K562 (cell line): ENCODE results near the gene EPS8. TPM values are rescaled to one million over a fixed set of nuclear protein-coding genes. Genes with fewer than 3 reads are reported as not detected.

Source experiments
- ATAC-seq: fragments of 200-7000 bp; cut with Tn5 transposase; 3 replicates; pipeline ENCODE4 v1.9.1; 2020; ENCODE audit warnings: moderate library complexity
- BruUV-seq: library from RNA; stranded (reverse); fragments of 400-500 nt; replicated peaks from 2 replicates; lab custom pipeline; 2021; lab: Mats Ljungman, UMichigan
- CTCF ChIA-PET: fragments of 300-600 bp; formaldehyde crosslinking; extraction: SDS; loops from one replicate; lab custom pipeline; 2021; ENCODE audit warnings: low intra/inter-chr PET ratio; lab: Yijun Ruan, JAX
- POLR2A ChIA-PET: fragments of 300-600, 350-650 bp; sonication (Branson Sonifier 250); formaldehyde crosslinking; extraction: SDS; loops from one replicate; lab custom pipeline; 2021; ENCODE audit warnings: antibody characterized with exemption, inconsistent platforms; lab: Yijun Ruan, JAX
- DNase-seq, 4 experiments: peaks; one replicate each; pipeline versions ENCODE4 v3.0.0 to v3.0.0-alpha.2; 2011 to 2018; ENCODE audit warnings: low spot score in 3 of 4, mixed read lengths in 3 of 4; ENCODE audit errors: extremely low read depth in 1 of 4
- FAIRE-seq: peaks from 2 replicates; lab custom pipeline; 2011; peaks lifted over from hg19 to GRCh38; lab: Jason Lieb, UNC
- H2AFZ ChIP-seq: 2 replicates; pipeline ENCODE4 v1.6.0; 2011; ENCODE audit warnings: low read depth, low read length, control low read depth, inconsistent platforms
- H3K27ac ChIP-seq: fragments of 200-600 bp; 3 replicates; pipeline ENCODE4 v1.8.0; 2011; ENCODE audit warnings: low read depth, mild to moderate bottlenecking, control low read depth, inconsistent platforms, low read length, moderate library complexity, mixed read lengths; ENCODE audit errors: extremely low read depth
- H3K27me3 ChIP-seq, 2 experiments: fragments of 300-600 bp in 1 of 2; 2 replicates in 1 of 2; 3 replicates in 1 of 2; pipeline versions ENCODE4 v1.6.0 to v1.8.0; 2011; ENCODE audit warnings: inconsistent platforms in 2 of 2, low read length in 2 of 2, mild to moderate bottlenecking in 1 of 2, mixed read lengths in 1 of 2, moderate library complexity in 1 of 2; ENCODE audit not compliant: control insufficient read depth in 2 of 2, insufficient read depth in 2 of 2
- H3K36me3 ChIP-seq: fragments of 300-600 bp; 3 replicates; pipeline ENCODE4 v1.8.0; 2011; ENCODE audit warnings: mild to moderate bottlenecking, low read length, inconsistent platforms; ENCODE audit not compliant: control insufficient read depth, insufficient read depth
- H3K4me1 ChIP-seq, 2 experiments: fragments of 200-600 bp in 1 of 2; replicated peaks in 1 of 2; 2 replicates in 1 of 2; 3 replicates in 1 of 2; pipeline versions ENCODE4 v1.5.1 to v1.8.0; 2011; ENCODE audit warnings: inconsistent platforms in 2 of 2, low read length in 2 of 2, mild to moderate bottlenecking in 1 of 2, mixed read lengths in 1 of 2, moderate library complexity in 1 of 2; ENCODE audit not compliant: control insufficient read depth in 2 of 2, insufficient read depth in 2 of 2
- H3K4me2 ChIP-seq: 2 replicates; pipeline ENCODE4 v1.6.1; 2011; ENCODE audit warnings: low read length, control low read depth, inconsistent platforms, mixed read lengths; ENCODE audit not compliant: insufficient read depth
- H3K4me3 ChIP-seq: fragments of 200-600 bp; sonication (generic), shearing (Covaris generic); 2 replicates; pipeline ENCODE4 v1.5.1; 2016; ENCODE audit warnings: control low read depth, inconsistent platforms
- H3K79me2 ChIP-seq: fragments of 200-600 bp; 3 replicates; pipeline ENCODE4 v1.8.0; 2011; ENCODE audit warnings: low read length, inconsistent platforms; ENCODE audit not compliant: control insufficient read depth, insufficient read depth
- H3K9ac ChIP-seq, 2 experiments: 2 replicates each; pipeline versions ENCODE4 v1.6.0 to v1.6.1; 2011; ENCODE audit warnings: low read depth in 2 of 2, low read length in 2 of 2, control low read depth in 1 of 2, inconsistent platforms in 1 of 2, mild to moderate bottlenecking in 1 of 2, mixed read lengths in 1 of 2; ENCODE audit not compliant: insufficient read depth in 1 of 2
- H3K9me1 ChIP-seq: one replicate; pipeline ENCODE4 v1.6.0; 2011; ENCODE audit warnings: inconsistent platforms, mild to moderate bottlenecking, low read length, moderate library complexity; ENCODE audit not compliant: control insufficient read depth, insufficient read depth
- H3K9me3 ChIP-seq: replicated peaks from 2 replicates; pipeline ENCODE4 v1.5.1; 2011; ENCODE audit warnings: low read depth, low read length, inconsistent platforms; ENCODE audit not compliant: control insufficient read depth, insufficient read depth
- H4K20me1 ChIP-seq: replicated peaks from 2 replicates; pipeline ENCODE4 v1.6.1; 2011; ENCODE audit warnings: low read length, inconsistent platforms, mixed read lengths; ENCODE audit not compliant: control insufficient read depth, insufficient read depth
- ARID3A ChIP-seq: IDR thresholded peaks from 2 replicates; pipeline ENCODE4 v1.6.1; 2012; ENCODE audit warnings: low read depth, low read length, improper control_type of control experiment, borderline replicate concordance
- BACH1 ChIP-seq: fragments of 200-800 bp; sonication (Bioruptor generic); IDR thresholded peaks from 2 replicates; pipeline ENCODE4 v1.6.1; 2016; ENCODE audit warnings: missing genetic modification characterization, missing compliant biosample characterization
- GABPB1 ChIP-seq: sonication (generic); formaldehyde crosslinking; IDR thresholded peaks from 2 replicates; pipeline ENCODE4 v1.8.0; 2022; ENCODE audit warnings: mild to moderate bottlenecking, missing genetic modification reagents
- HDAC2 ChIP-seq: fragments of 450-650 bp; IDR thresholded peaks from 2 replicates; pipeline ENCODE4 v1.6.1; 2016; ENCODE audit warnings: mild to moderate bottlenecking
- HDGF ChIP-seq: fragments of 450-650 bp; IDR thresholded peaks from 2 replicates; pipeline ENCODE4 v1.6.1; 2016
- KAT8 ChIP-seq: fragments of 450-650 bp; IDR thresholded peaks from 2 replicates; pipeline ENCODE4 v1.6.1; 2016; ENCODE audit warnings: low read depth, mild to moderate bottlenecking
- MAFK ChIP-seq: IDR thresholded peaks from 2 replicates; pipeline ENCODE4 v1.6.1; 2011; ENCODE audit warnings: low read length, improper control_type of control experiment
- MYBL2 ChIP-seq, 2 experiments: fragments of 450-650 bp in 1 of 2; sonication (generic) in 1 of 2; formaldehyde crosslinking in 1 of 2; IDR thresholded peaks; 2 replicates each; pipeline versions ENCODE4 v1.6.1 to v1.8.1; 2017 to 2022; ENCODE audit warnings: borderline replicate concordance in 1 of 2, inconsistent platforms in 1 of 2, low read depth in 1 of 2, mild to moderate bottlenecking in 1 of 2, missing genetic modification reagents in 1 of 2, moderate library complexity in 1 of 2
- POLR2G ChIP-seq: fragments of 200-400 bp; formaldehyde crosslinking; IDR thresholded peaks from 2 replicates; pipeline ENCODE4 v1.6.1; 2017; ENCODE audit warnings: low read depth, mild to moderate bottlenecking, antibody characterized with exemption, low read length, moderate library complexity
- ZBTB17 ChIP-seq: fragments of 450-650 bp; formaldehyde crosslinking; IDR thresholded peaks from 2 replicates; pipeline ENCODE4 v1.4.0; 2020; ENCODE audit warnings: mild to moderate bottlenecking
- ZFP1 ChIP-seq: fragments of 450-650 bp; formaldehyde crosslinking; IDR thresholded peaks from 2 replicates; pipeline ENCODE4 v1.4.0; 2020; ENCODE audit warnings: mild to moderate bottlenecking, mixed read lengths
- ZNF395 ChIP-seq: fragments of 200-800 bp; sonication (Bioruptor generic); IDR thresholded peaks from 2 replicates; pipeline ENCODE4 v1.6.1; 2017; ENCODE audit warnings: missing genetic modification characterization, missing compliant biosample characterization
- ZNF436 ChIP-seq: fragments of 250-450, 450-650 bp; sonication (Bioruptor Pico); formaldehyde crosslinking; IDR thresholded peaks from 2 replicates; pipeline ENCODE4 v1.7.0; 2020; ENCODE audit warnings: mild to moderate bottlenecking
- WGBS: fragments of 100-300 bp; shearing (Covaris generic); methylation state at CpG from one replicate; pipeline ENCODE4 v1.1.6; 2016; ENCODE audit warnings: low coverage, mixed read lengths; ENCODE audit not compliant: insufficient coverage; ENCODE audit errors: missing lambda C conversion rate; 5-methylcytosine and 5-hydroxymethylcytosine counted together
- in situ Hi-C: fragments of 300-500 bp; cut with MboI; formaldehyde crosslinking; loops from 4 replicates; pipeline ENCODE4 v1.15.0; 2018; ENCODE audit warnings: inconsistent platforms, mixed read lengths
- intact Hi-C: fragments of 100-400 bp; cut with micrococcal nuclease; formaldehyde crosslinking; loops from 2 replicates; pipeline ENCODE4 v1.14.2; 2022
- polyA plus RNA-seq, 8 experiments: library from polyadenylated mRNA; depleted of rRNA in 4 of 8; stranded (reverse) in 5 of 8; unstranded in 3 of 8; fragments of >200 nt; fragmentation: Nextera tagmentation in 2 of 8; fragmentation: Illumina TruSeq in 1 of 8; extraction: Ambion mirVana in 2 of 8; extraction: Trizol in 1 of 8; gene quantifications; 2 replicates each; pipeline versions ENCODE4 v1.2.1 to v1.2.3, GENCODE V29; 2011 to 2014; ENCODE audit warnings: inconsistent platforms in 1 of 8, missing spikeins in 1 of 8
- total RNA-seq, 7 experiments: library from RNA; depleted of rRNA in 6 of 7; stranded (reverse); fragments of >200 nt in 6 of 7; fragmentation: Illumina TruSeq in 2 of 7; extraction: Trizol in 2 of 7; gene quantifications; 2 replicates each; pipeline versions ENCODE4 v1.2.1 to v1.2.3, GENCODE V29; 2011 to 2021; ENCODE audit warnings: low replicate concordance in 1 of 7

The EPS8 gene
- total and polyA plus RNA-seq, 9 of the 15 experiments (the other 6 are each of a cell fraction or from before 2014, with no cell fraction given), result 0.10 to 1.9 (median 0.33) TPM

GRCh38 chr12:15801770-15802744 lies 12.9 kb upstream of the EPS8 start:
- 3% methylated on average over 6 of the region's 6 CpGs for WGBS
- Histone ChIP-seq H3K9me3 (no peaks in the 10 kb centered on the region), H3K4me3 (no peak overlapping the region), H3K9ac (no peak overlapping the region), H3K4me1 (no peaks in the 10 kb centered on the region), H3K27me3 (no peaks in the 10 kb centered on the region), H3K79me2 (no peaks in the 10 kb centered on the region), H4K20me1 (no peaks in the 10 kb centered on the region), H3K4me2 (no peak overlapping the region), H3K9me1 (no peaks in the 10 kb centered on the region), H2AFZ (no peak overlapping the region), H3K36me3 (no peaks in the 10 kb centered on the region), H3K27ac (no peak overlapping the region)
- in situ Hi-C loops (no loop called here), intact Hi-C loops (no loop called here)
- FAIRE-seq (no peak), ATAC-seq (no peak), DNase-seq (no peak)
- CTCF ChIA-PET, result no interaction called here
- POLR2A ChIA-PET, result no interaction called here
- TF ChIP-seq KAT8, result no peak
- no peak for TF ChIP-seq HDAC2
- TF ChIP-seq POLR2G, result no peak
- TF ChIP-seq HDGF, result no peak
- no peak for TF ChIP-seq MYBL2 (IDR thresholded peaks at IDR 0.05; ENCODE audit: low read depth)
- TF ChIP-seq MYBL2 (CRISPR knock-in tag; IDR thresholded peaks at IDR 0.05; ENCODE audit: borderline replicate concordance), result no peak
- no peak for TF ChIP-seq ZNF436 (CRISPR knock-in tag)
- TF ChIP-seq ARID3A, result no peak
- no peak for TF ChIP-seq MAFK
- no peak for TF ChIP-seq ZNF395 (CRISPR knock-in tag)
- no peak for TF ChIP-seq ZFP1
- no peak for TF ChIP-seq ZBTB17 (CRISPR knock-in tag)
- no peak for TF ChIP-seq BACH1 (tag)
- no peak for TF ChIP-seq GABPB1
- no TSS peak for BruUV-seq
